DOHH2 (cell line): Measurements from ENCODE around the gene GCNT2.

ENCODE experiments used
- H3F3A ChIP-seq: fragments of 200-600 bp; sonication (generic), shearing (Covaris generic); 2 replicates; pipeline ENCODE4 v1.6.0; 2016; ENCODE audit warnings: antibody characterized with exemption, mild to moderate bottlenecking; ENCODE audit not compliant: control insufficient read depth, insufficient read depth
- H3K27ac ChIP-seq: fragments of 200-600 bp; sonication (generic); 2 replicates; pipeline ENCODE4 v1.5.1; 2014; ENCODE audit warnings: low read depth, mild to moderate bottlenecking, low read length, moderate library complexity
- H3K27me3 ChIP-seq: fragments of 200-600 bp; sonication (generic); 2 replicates; pipeline ENCODE4 v1.6.1; 2014; ENCODE audit warnings: mild to moderate bottlenecking, low read length, mixed read lengths; ENCODE audit not compliant: control insufficient read depth
- H3K36me3 ChIP-seq: fragments of 200-600 bp; sonication (generic); 2 replicates; pipeline ENCODE4 v1.6.1; 2014; ENCODE audit warnings: mild to moderate bottlenecking, low read length, moderate library complexity, mixed read lengths; ENCODE audit not compliant: control insufficient read depth
- H3K4me1 ChIP-seq: fragments of 200-600 bp; sonication (generic); 2 replicates; pipeline ENCODE4 v1.6.1; 2014; ENCODE audit warnings: mild to moderate bottlenecking, low read length, mixed read lengths; ENCODE audit not compliant: control insufficient read depth
- H3K4me2 ChIP-seq: fragments of 200-600 bp; sonication (generic); 2 replicates; pipeline ENCODE4 v1.6.0; 2014; ENCODE audit warnings: mild to moderate bottlenecking, low read length, moderate library complexity
- H3K4me3 ChIP-seq: fragments of 200-600 bp; sonication (generic); 2 replicates; pipeline ENCODE4 v1.5.1; 2014; ENCODE audit warnings: mild to moderate bottlenecking, low read length, mixed read lengths
- H3K79me2 ChIP-seq: fragments of 200-600 bp; sonication (generic); 2 replicates; pipeline ENCODE4 v1.6.1; 2014; ENCODE audit warnings: mild to moderate bottlenecking, low read length, mixed read lengths; ENCODE audit not compliant: control insufficient read depth
- H3K9me2 ChIP-seq: fragments of 200-600 bp; sonication (generic); replicated peaks from 2 replicates; pipeline ENCODE4 v1.6.1; 2014; ENCODE audit warnings: mild to moderate bottlenecking, low read length, mixed read lengths; ENCODE audit not compliant: control insufficient read depth
- H3K9me3 ChIP-seq: fragments of 200-600 bp; sonication (generic); 2 replicates; pipeline ENCODE4 v1.6.1; 2014; ENCODE audit warnings: antibody characterized with exemption, low read length, mixed read lengths; ENCODE audit not compliant: control insufficient read depth, insufficient read depth
- H4K20me1 ChIP-seq: fragments of 200-600 bp; sonication (generic); 2 replicates; pipeline ENCODE4 v1.6.0; 2014; ENCODE audit warnings: low read depth, mild to moderate bottlenecking, antibody characterized with exemption, low read length, moderate library complexity; ENCODE audit not compliant: control insufficient read depth, insufficient read depth
- CTCF ChIP-seq: fragments of 200-600 bp; sonication (generic); IDR thresholded peaks from one replicate; pipeline ENCODE4 v1.5.1; 2014; ENCODE audit warnings: antibody characterized with exemption, mild to moderate bottlenecking, low read depth, low read length; ENCODE audit not compliant: poor library complexity, severe bottlenecking
- EZH2phosphoT487 ChIP-seq: fragments of 200-600 bp; sonication (generic); IDR thresholded peaks from 2 replicates; pipeline ENCODE4 v1.6.1; 2017; ENCODE audit warnings: borderline replicate concordance, mild to moderate bottlenecking, antibody characterized with exemption, low read length, moderate library complexity, mixed read lengths

The GCNT2 gene

GRCh38 chr6:10522929-10523573 lies 1.9 kb downstream of the GCNT2 start:
- peaks cover 27% of the 10 kb centered on the region for H3K4me1 ChIP-seq

GRCh38 chr6:10526156-10526555 lies 5.0 kb downstream of the GCNT2 start:
- no peaks in the 10 kb centered on the region for H3K9me2 ChIP-seq
- no peaks in the 10 kb centered on the region for H3K27me3 ChIP-seq
- H3K4me1 ChIP-seq = peaks cover 17% of the 10 kb centered on the region
- TF ChIP-seq CTCF (no peak), EZH2phosphoT487 (no peak)
- H3K27ac ChIP-seq = no peak overlapping the region
- no peak overlapping the region for H3K4me3 ChIP-seq
- H3K9me3 ChIP-seq = no peaks in the 10 kb centered on the region
- peaks cover 24% of the 10 kb centered on the region for H3K79me2 ChIP-seq
- no peak overlapping the region for H3K4me2 ChIP-seq
- peaks cover 10% of the 10 kb centered on the region for H3F3A ChIP-seq
- H4K20me1 ChIP-seq = no peaks in the 10 kb centered on the region
- H3K36me3 ChIP-seq = peaks cover 10% of the 10 kb centered on the region

More at GRCh38 chr6:10522929-10523573, 1.9 kb downstream of the GCNT2 start:
- H3K9me3 ChIP-seq = no peaks in the 10 kb centered on the region
- no peak overlapping the region for H3K27ac ChIP-seq
- TF ChIP-seq CTCF = no peak
- TF ChIP-seq EZH2phosphoT487 = no peak
- H3K4me3 ChIP-seq = no peak overlapping the region
- no peaks in the 10 kb centered on the region for H3K79me2 ChIP-seq
- no peak overlapping the region for H3K4me2 ChIP-seq
- H3F3A ChIP-seq = peaks cover 7% of the 10 kb centered on the region
- no peaks in the 10 kb centered on the region for H3K27me3 ChIP-seq
- no peaks in the 10 kb centered on the region for H4K20me1 ChIP-seq
- H3K36me3 ChIP-seq = no peaks in the 10 kb centered on the region
- H3K9me2 ChIP-seq = no peaks in the 10 kb centered on the region

- H3K4me2 ChIP-seq = peak overlapping the region; percentile 99
- H3K27me3 ChIP-seq = no peaks in the 10 kb centered on the region
- TF ChIP-seq CTCF (no peak), EZH2phosphoT487 (no peak)
- peaks cover 26% of the 10 kb centered on the region for H3F3A ChIP-seq
- no peaks in the 10 kb centered on the region for H3K9me3 ChIP-seq
- H4K20me1 ChIP-seq = no peaks in the 10 kb centered on the region
- peaks cover 46% of the 10 kb centered on the region for H3K79me2 ChIP-seq
- H3K27ac ChIP-seq = peak overlapping the region; percentile 99
- peaks cover 35% of the 10 kb centered on the region for H3K4me1 ChIP-seq
- peaks cover 21% of the 10 kb centered on the region for H3K36me3 ChIP-seq
- no peaks in the 10 kb centered on the region for H3K9me2 ChIP-seq
- H3K4me3 ChIP-seq = peak overlapping the region; percentile 77
These were observed 7.2 kb downstream of the GCNT2 start for GRCh38 chr6:10528158-10528981.
